Measurements from ENCODE around the gene RPGR. TPM values are rescaled to one million over a fixed set of nuclear protein-coding genes. Genes with fewer than 3 reads are reported as not detected.

Gene RPGR
- polyA plus RNA-seq, 3 donors: 4.3 to 10.9 (median 5.1) TPM

- DNase-seq: no peak
- Mint-ChIP-seq H3K27ac (no peak overlapping the region), H3K9me3 (no peaks in the 10 kb centered on the region), H3K36me3 (no peaks in the 10 kb centered on the region), H3K27me3 (ENCODE audit: low read depth in 3 of 3) (peaks cover 0 to 4% (median 3%) of the 10 kb centered on the region in 3 donors), H3K4me1 (peaks cover 1% of the 10 kb centered on the region), H3K4me3 (no peak overlapping the region)
- no peak overlapping the region for H2AFZ ChIP-seq (ENCODE audit: insufficient read depth, low read depth, low read length, poor library complexity, severe bottlenecking)
- H3K4me3 ChIP-seq (replicated peaks in 1 of 3; ENCODE audit: low read depth in 2 of 3, low read length in 3 of 3): no peak overlapping the region
- intact Hi-C loops (cut with micrococcal nuclease): no loop called here
- H3K27me3 ChIP-seq (ENCODE audit: control insufficient read depth in 2 of 2, insufficient read depth in 2 of 2, low read length in 2 of 2): no peaks in the 10 kb centered on the region
- H3K79me2 ChIP-seq (ENCODE audit: insufficient read depth, low read length): no peaks in the 10 kb centered on the region
- H3K36me3 ChIP-seq (replicated peaks in 1 of 2; ENCODE audit: control insufficient read depth in 1 of 2, insufficient read depth in 2 of 2, low read length in 2 of 2): no peaks in the 10 kb centered on the region
- no CpG with 5 or more reads among the region's 2 CpGs for WGBS (ENCODE audit: insufficient coverage)
- H3K9ac ChIP-seq (ENCODE audit: insufficient read depth, low read length, poor library complexity, severe bottlenecking): no peak overlapping the region
- H3K4me1 ChIP-seq (ENCODE audit: control insufficient read depth in 1 of 2, insufficient read depth in 2 of 2, low read length in 2 of 2): peaks cover 0 to 2% of the 10 kb centered on the region in 2 donors
- H3K27ac ChIP-seq (ENCODE audit: low read depth in 1 of 2, low read length in 2 of 2): no peak overlapping the region
- no peak for TF ChIP-seq CTCF (IDR thresholded peaks at IDR 0.05)
- H3K4me2 ChIP-seq (replicated peaks; ENCODE audit: extremely low read depth, low read length, poor library complexity, severe bottlenecking): no peak overlapping the region
- H3K9me3 ChIP-seq (replicated peaks in 1 of 2; ENCODE audit: control insufficient read depth in 1 of 2, insufficient read depth in 1 of 2, low read length in 2 of 2): no peaks in the 10 kb centered on the region
- no peaks in the 10 kb centered on the region for H4K20me1 ChIP-seq (ENCODE audit: insufficient read depth, low read length)
Observed at GRCh38 chrX:38371641-38372040, 44.3 kb upstream of the RPGR start.

- H3K36me3 Mint-ChIP-seq: no peaks in the 10 kb centered on the region
- intact Hi-C loops (cut with micrococcal nuclease): no loop called here
Observed at GRCh38 chrX:38368774-38369173, 41.5 kb upstream of the RPGR start.

More at GRCh38 chrX:38368774-38369173, 41.5 kb upstream of the RPGR start:
- TF ChIP-seq CTCF (IDR thresholded peaks at IDR 0.05): no peak
- Mint-ChIP-seq H3K27me3 (ENCODE audit: low read depth in 3 of 3) (peaks cover 0 to 8% (median 1%) of the 10 kb centered on the region in 3 donors), H3K27ac (no peak overlapping the region), H3K4me3 (no peak overlapping the region), H3K4me1 (peaks cover 7% of the 10 kb centered on the region), H3K9me3 (peaks cover 0 to 3% (median 0%) of the 10 kb centered on the region in 7 donors)
- H3K9ac ChIP-seq (ENCODE audit: insufficient read depth, low read length, poor library complexity, severe bottlenecking): no peak overlapping the region
- no peaks in the 10 kb centered on the region for H3K79me2 ChIP-seq (ENCODE audit: insufficient read depth, low read length)
- H2AFZ ChIP-seq (ENCODE audit: insufficient read depth, low read depth, low read length, poor library complexity, severe bottlenecking): no peak overlapping the region
- no peak overlapping the region for H3K4me2 ChIP-seq (replicated peaks; ENCODE audit: extremely low read depth, low read length, poor library complexity, severe bottlenecking)
- H3K36me3 ChIP-seq (replicated peaks in 1 of 2; ENCODE audit: control insufficient read depth in 1 of 2, insufficient read depth in 2 of 2, low read length in 2 of 2): no peaks in the 10 kb centered on the region
- H3K4me3 ChIP-seq (replicated peaks in 1 of 3; ENCODE audit: low read depth in 2 of 3, low read length in 3 of 3): no peak overlapping the region
- WGBS (ENCODE audit: insufficient coverage): no CpG with 5 or more reads among the region's 2 CpGs
- H4K20me1 ChIP-seq (ENCODE audit: insufficient read depth, low read length): no peaks in the 10 kb centered on the region
- no peaks in the 10 kb centered on the region for H3K9me3 ChIP-seq (replicated peaks in 1 of 2; ENCODE audit: control insufficient read depth in 1 of 2, insufficient read depth in 1 of 2, low read length in 2 of 2)
- DNase-seq: no peak
- H3K27ac ChIP-seq (ENCODE audit: low read depth in 1 of 2, low read length in 2 of 2): no peak overlapping the region
- peaks cover 6 to 13% of the 10 kb centered on the region in 2 donors for H3K4me1 ChIP-seq (ENCODE audit: control insufficient read depth in 1 of 2, insufficient read depth in 2 of 2, low read length in 2 of 2)
- no peaks in the 10 kb centered on the region for H3K27me3 ChIP-seq (ENCODE audit: control insufficient read depth in 2 of 2, insufficient read depth in 2 of 2, low read length in 2 of 2)

All from CD14-positive monocyte (primary cell).